Left lung (tissue), 10 donors: ENCODE measurements around the gene LRRC32. TPM values are rescaled to one million over a fixed set of nuclear protein-coding genes. Genes with fewer than 3 reads are reported as not detected.

Experiments used
- ATAC-seq: fragments of 200-7000 bp; cut with Tn5 transposase; one replicate; pipeline ENCODE4 v1.9.1; 2020; ENCODE audit warnings: moderate library complexity
- DNase-seq, 4 donors: peaks; one replicate each; pipeline ENCODE4 v3.0.0-alpha.2; 2013 to 2020
- H3K27ac ChIP-seq, 2 donors: fragments of 200-600 bp; sonication (generic) in 1 of 2; one replicate each; pipeline versions ENCODE4 v1.5.0 to v1.8.0; 2020 to 2021
- H3K27me3 ChIP-seq, 2 donors: fragments of 200-600 bp; sonication (generic) in 1 of 2; one replicate each; pipeline versions ENCODE4 v1.5.0 to v1.8.0; 2020 to 2021
- H3K36me3 ChIP-seq, 2 donors: fragments of 200-600 bp; sonication (generic) in 1 of 2; one replicate each; pipeline versions ENCODE4 v1.5.0 to v1.8.0; 2020 to 2021
- H3K4me1 ChIP-seq, 2 donors: fragments of 200-600 bp; one replicate each; pipeline ENCODE4 v1.8.0; 2021
- H3K4me3 ChIP-seq, 2 donors: fragments of 200-600 bp; sonication (generic) in 1 of 2; one replicate each; pipeline versions ENCODE4 v1.5.0 to v1.8.0; 2020 to 2021; ENCODE audit warnings: mild to moderate bottlenecking in 1 of 2
- H3K9me3 ChIP-seq, 2 donors: fragments of 200-600 bp; sonication (generic) in 1 of 2; one replicate each; pipeline versions ENCODE4 v1.5.0 to v1.8.0; 2020 to 2021
- intact Hi-C, 2 donors: fragments of 100-400 bp; cut with DNase I; formaldehyde crosslinking; loops; one replicate each; pipeline versions ENCODE4 v1.11.2 to v1.14.2; 2022
- polyA plus RNA-seq, 6 donors: library from polyadenylated mRNA; unstranded; fragments of 120-200 nt; gene quantifications; one replicate each; pipeline ENCODE4 v1.2.1, GENCODE V29; 2013; ENCODE audit not compliant: insufficient read length in 6 of 6
- total RNA-seq, 2 donors: library from RNA; stranded (reverse); fragmentation: NEBNext Ultra II Directional; extraction: Animal tissue kit (Norgen Biotek cat#: 25700); gene quantifications; one replicate each; pipeline ENCODE4 v1.2.1, GENCODE V29; 2021
- TF ChIP-seq, protein P1 (sequence below), 2 donors: fragments of 200-600 bp; sonication (generic) in 1 of 2; IDR thresholded peaks; one replicate each; pipeline versions ENCODE4 v1.5.0 to v1.8.0; 2021; ENCODE audit warnings: antibody characterized with exemption in 2 of 2
- donor health status: DM: no; HTN: yes; CAD: no.
- donor health status: DM: no; HTN: no; CAD: no.

Gene LRRC32
- total and polyA plus RNA-seq, 8 donors = 38.7 to 66.8 (median 45.0) TPM

DNA sequence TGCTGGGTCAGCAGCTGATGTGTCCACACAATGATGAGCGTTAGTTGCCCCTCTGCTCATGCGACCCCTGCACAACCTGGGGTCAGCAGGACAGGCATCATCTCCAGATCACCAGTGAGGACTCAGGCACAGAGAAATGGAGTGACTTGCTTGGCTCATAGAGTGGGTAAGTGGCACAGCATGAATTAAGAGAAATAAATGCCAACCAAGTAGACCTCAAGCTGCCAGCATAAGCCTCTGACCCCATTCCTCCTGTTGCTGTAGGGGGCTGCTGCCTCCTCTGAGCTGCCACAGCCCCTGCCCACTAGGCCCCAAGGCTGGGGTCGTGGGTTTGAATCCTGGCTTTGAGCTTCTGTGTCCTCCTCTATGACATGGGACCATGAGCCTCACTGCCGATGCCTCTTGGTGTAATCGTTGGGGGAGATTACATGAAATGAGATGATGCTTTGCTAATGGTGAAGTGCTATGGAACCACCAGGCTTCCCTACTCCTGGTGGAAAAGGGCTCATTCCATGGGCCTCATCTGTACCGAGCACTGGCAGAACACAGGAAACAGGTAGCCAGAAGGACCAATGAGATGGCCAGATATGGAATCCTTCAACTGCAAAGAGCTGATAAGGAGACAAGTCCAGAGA, 33.6 kb downstream of the LRRC32 start:
- Histone ChIP-seq H3K27me3 (no peaks in the 10 kb centered on the region), H3K4me1 (peaks cover 0 to 12% of the 10 kb centered on the region in 2 donors), H3K27ac (peak overlapping the region; percentile 49 to 65), H3K36me3 (no peaks in the 10 kb centered on the region), H3K9me3 (no peaks in the 10 kb centered on the region), H3K4me3 (no peak overlapping the region)
- intact Hi-C loops = no loop called here
- DNase-seq (no peak), ATAC-seq (no peak)
- TF ChIP-seq, protein P1, sequence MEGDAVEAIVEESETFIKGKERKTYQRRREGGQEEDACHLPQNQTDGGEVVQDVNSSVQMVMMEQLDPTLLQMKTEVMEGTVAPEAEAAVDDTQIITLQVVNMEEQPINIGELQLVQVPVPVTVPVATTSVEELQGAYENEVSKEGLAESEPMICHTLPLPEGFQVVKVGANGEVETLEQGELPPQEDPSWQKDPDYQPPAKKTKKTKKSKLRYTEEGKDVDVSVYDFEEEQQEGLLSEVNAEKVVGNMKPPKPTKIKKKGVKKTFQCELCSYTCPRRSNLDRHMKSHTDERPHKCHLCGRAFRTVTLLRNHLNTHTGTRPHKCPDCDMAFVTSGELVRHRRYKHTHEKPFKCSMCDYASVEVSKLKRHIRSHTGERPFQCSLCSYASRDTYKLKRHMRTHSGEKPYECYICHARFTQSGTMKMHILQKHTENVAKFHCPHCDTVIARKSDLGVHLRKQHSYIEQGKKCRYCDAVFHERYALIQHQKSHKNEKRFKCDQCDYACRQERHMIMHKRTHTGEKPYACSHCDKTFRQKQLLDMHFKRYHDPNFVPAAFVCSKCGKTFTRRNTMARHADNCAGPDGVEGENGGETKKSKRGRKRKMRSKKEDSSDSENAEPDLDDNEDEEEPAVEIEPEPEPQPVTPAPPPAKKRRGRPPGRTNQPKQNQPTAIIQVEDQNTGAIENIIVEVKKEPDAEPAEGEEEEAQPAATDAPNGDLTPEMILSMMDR (IDR thresholded peaks at IDR 0.05) = no peak

DNA sequence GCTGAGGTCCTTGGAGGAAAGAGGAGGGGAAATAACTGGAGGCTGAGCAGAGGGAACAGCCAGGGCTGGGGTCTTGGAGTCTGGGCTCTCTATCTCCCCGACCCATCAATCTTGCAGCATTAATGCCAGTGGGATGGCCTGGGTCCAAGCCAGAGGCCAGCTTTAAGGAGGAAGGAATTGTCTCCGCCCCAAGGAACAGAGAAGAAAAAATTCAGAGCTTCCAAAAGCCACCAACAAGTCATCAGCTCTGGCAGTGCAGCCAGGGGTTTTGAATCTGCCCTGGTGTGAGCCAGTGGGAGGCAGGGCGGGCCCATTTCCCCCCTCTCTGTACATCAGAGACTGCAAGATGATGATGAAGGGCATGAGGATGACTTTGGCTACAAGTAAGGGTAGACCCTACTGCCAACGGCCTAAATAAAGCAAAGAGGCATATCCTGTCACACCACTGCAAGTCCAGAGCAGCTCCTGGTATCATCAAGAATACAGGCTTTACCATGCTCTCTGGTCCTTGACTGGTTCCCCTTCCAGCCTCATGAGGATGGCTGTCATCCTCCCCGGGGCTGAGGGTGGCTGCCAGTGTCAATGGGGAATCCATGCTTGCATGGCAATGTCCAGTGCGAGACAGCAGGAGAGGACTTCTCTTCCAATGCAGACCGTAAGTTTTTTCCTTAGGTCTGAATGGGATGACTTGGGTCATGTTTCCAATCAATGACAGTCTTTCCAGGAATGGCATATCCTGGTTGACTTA, 34.4 kb downstream of the LRRC32 start:
- intact Hi-C loops = no loop called here
- Histone ChIP-seq H3K36me3 (no peaks in the 10 kb centered on the region), H3K4me3 (no peak overlapping the region), H3K27ac (peak overlapping the region in 1 of 2 donors; percentile 65), H3K27me3 (no peaks in the 10 kb centered on the region), H3K4me1 (peaks cover 0 to 12% of the 10 kb centered on the region in 2 donors), H3K9me3 (no peaks in the 10 kb centered on the region)
- ATAC-seq (no peak), DNase-seq (no peak)
- TF ChIP-seq, protein P1 (IDR thresholded peaks at IDR 0.05) = no peak

DNA sequence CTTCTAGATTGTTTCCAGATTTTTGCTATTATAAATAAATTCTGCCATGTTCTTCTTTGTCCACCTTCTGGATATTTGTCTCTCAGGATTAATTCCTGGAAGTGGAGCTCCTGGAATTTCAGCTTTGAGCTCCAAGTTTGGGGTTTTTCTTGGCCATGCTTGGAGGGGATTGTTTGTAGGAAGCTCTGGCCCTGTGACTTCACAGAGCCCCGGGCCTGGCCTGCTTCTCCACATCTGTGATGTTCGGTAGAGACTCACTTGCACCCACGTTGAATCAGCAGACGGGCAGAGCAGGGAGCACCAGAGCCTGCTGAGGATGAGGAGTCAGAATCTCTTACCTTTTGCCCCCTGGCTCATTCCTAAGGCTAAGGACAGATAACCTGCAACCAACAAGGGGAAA, 35.7 kb downstream of the LRRC32 start:
- TF ChIP-seq, protein P1 (IDR thresholded peaks at IDR 0.05) = no peak
- DNase-seq (no peak), ATAC-seq (no peak)
- no peaks in the 10 kb centered on the region for H3K27me3 ChIP-seq
- no peak overlapping the region for H3K27ac ChIP-seq
- no peaks in the 10 kb centered on the region for H3K36me3 ChIP-seq
- H3K4me3 ChIP-seq = no peak overlapping the region
- peaks cover 3 to 25% of the 10 kb centered on the region in 2 donors for H3K4me1 ChIP-seq
- intact Hi-C loops = no loop called here
- H3K9me3 ChIP-seq = no peaks in the 10 kb centered on the region

DNA sequence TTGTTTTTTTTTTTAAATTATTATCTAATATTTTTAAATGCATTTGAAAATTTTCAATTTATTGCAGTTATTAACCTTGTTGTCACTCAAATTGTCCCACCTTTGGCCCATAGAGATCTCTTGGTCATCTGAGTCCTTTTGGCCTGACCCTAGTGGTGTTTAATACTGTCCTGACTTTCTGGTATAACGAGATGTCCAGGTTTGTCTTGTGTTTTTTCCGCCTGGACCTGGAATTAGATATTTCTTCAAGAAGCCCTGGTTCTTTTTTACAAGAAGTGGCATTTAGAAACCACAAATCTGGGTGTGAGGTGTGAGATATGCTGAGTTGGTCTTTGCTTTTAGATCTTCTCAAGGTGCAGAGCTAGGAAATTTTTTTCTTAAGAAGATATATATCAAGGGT, 38.1 kb downstream of the LRRC32 start:
- H3K9me3 ChIP-seq = no peaks in the 10 kb centered on the region
- no peaks in the 10 kb centered on the region for H3K27me3 ChIP-seq
- ATAC-seq (no peak), DNase-seq (no peak)
- intact Hi-C loops = no loop called here
- H3K4me1 ChIP-seq = peaks cover 5 to 38% of the 10 kb centered on the region in 2 donors
- H3K36me3 ChIP-seq = no peaks in the 10 kb centered on the region
- no peak overlapping the region for H3K4me3 ChIP-seq
- TF ChIP-seq, protein P1 (IDR thresholded peaks at IDR 0.05) = no peak
- H3K27ac ChIP-seq = no peak overlapping the region

DNA sequence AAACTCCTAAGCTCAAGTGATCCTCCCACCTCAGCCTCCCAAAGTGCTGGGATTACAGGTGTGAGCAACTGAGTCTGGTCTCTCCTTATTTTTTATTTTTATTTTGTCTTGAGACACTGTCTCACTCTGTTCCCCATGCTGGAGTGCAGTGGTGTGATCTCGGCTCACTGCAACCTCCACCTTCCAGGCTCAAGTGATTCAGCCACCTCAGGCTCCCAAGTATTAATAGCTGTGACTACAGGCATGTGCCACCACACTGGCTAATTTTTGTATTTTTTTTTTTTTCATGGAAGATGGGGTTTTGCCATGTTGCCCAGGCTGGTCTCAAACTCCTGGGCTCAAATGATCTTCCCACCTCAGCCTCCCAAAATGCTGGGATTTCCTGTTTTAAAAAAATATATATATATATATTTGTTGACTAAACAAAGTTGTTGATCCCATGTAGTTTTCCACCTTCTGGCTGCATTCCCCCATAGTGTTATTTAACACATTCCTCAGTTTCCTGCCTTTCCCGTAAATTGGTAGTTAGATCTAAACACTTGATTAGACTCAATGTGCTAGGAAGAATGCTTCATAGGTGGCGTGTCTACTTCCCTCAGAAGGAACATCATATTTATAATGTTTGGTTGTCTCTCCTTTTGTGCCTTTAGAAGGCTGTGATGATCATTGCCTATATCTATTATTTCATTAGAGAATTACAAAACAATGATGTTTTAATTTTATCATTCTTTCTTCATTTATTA, 38.8 kb downstream of the LRRC32 start:
- ATAC-seq = no peak
- intact Hi-C loops = no loop called here
- no peaks in the 10 kb centered on the region for H3K27me3 ChIP-seq
- no peak for DNase-seq
- H3K36me3 ChIP-seq = no peaks in the 10 kb centered on the region
- peak overlapping the region in 1 of 2 donors; percentile 83 for H3K27ac ChIP-seq
- H3K4me3 ChIP-seq = no peak overlapping the region
- H3K4me1 ChIP-seq = peaks cover 5 to 38% of the 10 kb centered on the region in 2 donors
- TF ChIP-seq, protein P1 (IDR thresholded peaks at IDR 0.05) = no peak
- H3K9me3 ChIP-seq = no peaks in the 10 kb centered on the region
